ENCODE results near the gene SOX4. TPM values are rescaled to one million over a fixed set of nuclear protein-coding genes. Genes with fewer than 3 reads are reported as not detected.
A peak's percentile ranks its signal among the peaks of the same experiment; 100 is the strongest.

The SOX4 gene
- polyA plus RNA-seq, 1 of the 3 experiments (the other 2 are of a cell fraction) = 5.5 TPM

- no peak for DNase-seq
- no peaks in the 10 kb centered on the region for H3K9me2 ChIP-seq
- H3K27ac ChIP-seq (ENCODE audit: low read depth in 2 of 2, low read length in 1 of 2) = no peak overlapping the region
- H2AFZ ChIP-seq (ENCODE audit: low read depth) = no peak overlapping the region
- H3K4me1 ChIP-seq (ENCODE audit: control insufficient read depth in 1 of 2, insufficient read depth in 2 of 2, low read depth in 1 of 2, low read length in 1 of 2) = peaks cover 0 to 19% of the 10 kb centered on the region in 2 experiments; a peak in 2 of 4 replicates
- TF ChIP-seq POLR2AphosphoS5 (IDR thresholded peaks at IDR 0.05; ENCODE audit: low read depth, low read length) (no peak), PBX3 (IDR thresholded peaks at IDR 0.05) (no peak), GATA2 (CRISPR knock-in tag; IDR thresholded peaks at IDR 0.05) (no peak)
- H3K4me2 ChIP-seq = no peak overlapping the region
- ChIA-PET POLR2A (interaction anchor here (1.2 kb wide), 1 partner anchor 9 kb away, joined by 3 read pairs; no protein-coding TSS in a partner anchor), CTCF (no interaction called here)
- no peaks in the 10 kb centered on the region for H3K27me3 ChIP-seq (ENCODE audit: insufficient read depth)
- H3K9me3 ChIP-seq = no peaks in the 10 kb centered on the region
- H3K79me2 ChIP-seq (ENCODE audit: insufficient read depth) = no peaks in the 10 kb centered on the region
- H3K9ac ChIP-seq = no peak overlapping the region
- H4K20me1 ChIP-seq (ENCODE audit: insufficient read depth) = no peaks in the 10 kb centered on the region
- WGBS (ENCODE audit: low lambda C conversion rate) = 100% methylated on average over 5 of the region's 5 CpGs
- no peaks in the 10 kb centered on the region for H3F3A ChIP-seq (replicated peaks; ENCODE audit: insufficient read depth)
- no peak overlapping the region for H3K4me3 ChIP-seq (ENCODE audit: low read depth in 2 of 2, low read length in 1 of 2)
- H3K36me3 ChIP-seq (replicated peaks in 1 of 2; ENCODE audit: control insufficient read depth in 1 of 2, insufficient read depth in 2 of 2, low read length in 1 of 2) = no peaks in the 10 kb centered on the region
These were observed 16.8 kb downstream of the SOX4 start for GRCh38 chr6:21610341-21610740.

GRCh38 chr6:21611485-21611884 lies 17.9 kb downstream of the SOX4 start:
- ChIA-PET POLR2A (no interaction called here), CTCF (no interaction called here)
- Histone ChIP-seq H3K27me3 (ENCODE audit: insufficient read depth) (no peaks in the 10 kb centered on the region), H3K4me2 (no peak overlapping the region), H3K27ac (ENCODE audit: low read depth in 2 of 2, low read length in 1 of 2) (peak overlapping the region in 1 of 2 experiments; percentile 42; a peak in 1 of 4 replicates), H3F3A (replicated peaks; ENCODE audit: insufficient read depth) (no peaks in the 10 kb centered on the region), H3K9me2 (no peaks in the 10 kb centered on the region), H3K4me1 (ENCODE audit: control insufficient read depth in 1 of 2, insufficient read depth in 2 of 2, low read depth in 1 of 2, low read length in 1 of 2) (peaks cover 6 to 25% of the 10 kb centered on the region in 2 experiments; a peak in 3 of 4 replicates), H3K36me3 (replicated peaks in 1 of 2; ENCODE audit: control insufficient read depth in 1 of 2, insufficient read depth in 2 of 2, low read length in 1 of 2) (no peaks in the 10 kb centered on the region), H3K4me3 (ENCODE audit: low read depth in 2 of 2, low read length in 1 of 2) (no peak overlapping the region), H3K79me2 (ENCODE audit: insufficient read depth) (no peaks in the 10 kb centered on the region), H4K20me1 (ENCODE audit: insufficient read depth) (no peaks in the 10 kb centered on the region), H2AFZ (ENCODE audit: low read depth) (no peak overlapping the region), H3K9me3 (no peaks in the 10 kb centered on the region), H3K9ac (no peak overlapping the region)
- TF ChIP-seq NFIC (IDR thresholded peaks at IDR 0.05; ENCODE audit: borderline replicate concordance) (no peak), SIN3A (IDR thresholded peaks at IDR 0.05; ENCODE audit: borderline replicate concordance, low read depth, low read length) (no peak), YY1 (IDR thresholded peaks at IDR 0.05; ENCODE audit: low read depth) (0 out of 2 replicates have a peak, but pooled peaks have one; percentile 33)
- peak; percentile 33 for DNase-seq
- WGBS (ENCODE audit: low lambda C conversion rate) = 95% methylated on average over 3 of the region's 3 CpGs

- H3K79me2 ChIP-seq (ENCODE audit: insufficient read depth) = no peaks in the 10 kb centered on the region
- no peaks in the 10 kb centered on the region for H3F3A ChIP-seq (replicated peaks; ENCODE audit: insufficient read depth)
- H3K9ac ChIP-seq = no peak overlapping the region
- DNase-seq = peak; percentile 64
- peak overlapping the region; percentile 42 to 56; a peak in 3 of 4 replicates for H3K27ac ChIP-seq (ENCODE audit: low read depth in 2 of 2, low read length in 1 of 2)
- no peaks in the 10 kb centered on the region for H3K9me2 ChIP-seq
- no peak overlapping the region for H3K4me3 ChIP-seq (ENCODE audit: low read depth in 2 of 2, low read length in 1 of 2)
- POLR2A ChIA-PET = no interaction called here
- no peaks in the 10 kb centered on the region for H3K27me3 ChIP-seq (ENCODE audit: insufficient read depth)
- no peaks in the 10 kb centered on the region for H3K9me3 ChIP-seq
- H2AFZ ChIP-seq (ENCODE audit: low read depth) = no peak overlapping the region
- CTCF ChIA-PET = no interaction called here
- H3K4me1 ChIP-seq (ENCODE audit: control insufficient read depth in 1 of 2, insufficient read depth in 2 of 2, low read depth in 1 of 2, low read length in 1 of 2) = peaks cover 6 to 25% of the 10 kb centered on the region in 2 experiments; a peak in 3 of 4 replicates
- peak overlapping the region; percentile 18; the same call in 1 of the 2 replicates for H3K4me2 ChIP-seq
- H3K36me3 ChIP-seq (replicated peaks in 1 of 2; ENCODE audit: control insufficient read depth in 1 of 2, insufficient read depth in 2 of 2, low read length in 1 of 2) = no peaks in the 10 kb centered on the region
- 55% methylated on average over 6 of the region's 6 CpGs for WGBS (ENCODE audit: low lambda C conversion rate)
- H4K20me1 ChIP-seq (ENCODE audit: insufficient read depth) = no peaks in the 10 kb centered on the region
- no peak for TF ChIP-seq CTCF (IDR thresholded peaks at IDR 0.05)
- no peak for TF ChIP-seq REST (IDR thresholded peaks at IDR 0.05; ENCODE audit: low read depth, low read length)
- no peak for TF ChIP-seq RXRA (IDR thresholded peaks at IDR 0.05; ENCODE audit: borderline replicate concordance, low read depth)
- TF ChIP-seq ELF1 (IDR thresholded peaks at IDR 0.05) = no peak
- TF ChIP-seq NFIC (IDR thresholded peaks at IDR 0.05; ENCODE audit: borderline replicate concordance) = no peak
- no peak for TF ChIP-seq RCOR1 (IDR thresholded peaks at IDR 0.05; ENCODE audit: low read length)
- TF ChIP-seq RAD21 (IDR thresholded peaks at IDR 0.05; ENCODE audit: low read length) = peak; percentile 11; the same call in 1 of the 2 replicates
- TF ChIP-seq TAF1 (IDR thresholded peaks at IDR 0.05; ENCODE audit: borderline replicate concordance, low read depth, low read length) = no peak
- TF ChIP-seq EP300 (IDR thresholded peaks at IDR 0.05; ENCODE audit: borderline replicate concordance in 1 of 2, low read depth in 1 of 2, low read length in 1 of 2) = peak in 1 of 2 experiments; percentile 45; a peak in 1 of 4 replicates
- no peak for TF ChIP-seq FOXM1 (IDR thresholded peaks at IDR 0.05; ENCODE audit: low read depth)
- no peak for TF ChIP-seq YY1 (IDR thresholded peaks at IDR 0.05; ENCODE audit: low read depth)
These were observed 18.7 kb downstream of the SOX4 start for GRCh38 chr6:21612067-21612745.
